SK-N-SH treated with all-trans-retinoic acid at 6 μM for 48 hours (cell line): Measurements from ENCODE around the gene CSF1R.

ENCODE experiments used
- ATAC-seq: fragments of 200-7000 bp; cut with Tn5 transposase; 3 replicates; pipeline ENCODE4 v1.9.1; 2020; ENCODE audit warnings: mild to moderate bottlenecking, moderate library complexity
- ARNTL ChIP-seq: fragments of 450-650 bp; formaldehyde crosslinking; IDR thresholded peaks from 2 replicates; pipeline ENCODE4 v1.5.0; 2020; ENCODE audit warnings: low read depth, mild to moderate bottlenecking, moderate library complexity, borderline replicate concordance
- CSDC2 ChIP-seq: fragments of 250-450 bp; sonication (Bioruptor Pico); IDR thresholded peaks from 2 replicates; pipeline ENCODE4 v1.5.0; 2020; ENCODE audit warnings: mild to moderate bottlenecking, moderate library complexity
- ESRRG ChIP-seq: fragments of 250-450 bp; sonication (Bioruptor Pico); IDR thresholded peaks from 2 replicates; pipeline ENCODE4 v1.6.1; 2021; ENCODE audit warnings: mild to moderate bottlenecking
- ISL1 ChIP-seq: fragments of 250-450 bp; sonication (Bioruptor Pico); IDR thresholded peaks from 2 replicates; pipeline ENCODE4 v2.1.2; 2022; ENCODE audit warnings: mild to moderate bottlenecking, moderate library complexity
- OSR1 ChIP-seq: fragments of 250-450 bp; sonication (Bioruptor Pico); IDR thresholded peaks from 2 replicates; pipeline ENCODE4 v1.8.0; 2022; ENCODE audit warnings: moderate library complexity, mild to moderate bottlenecking, inconsistent platforms
- PPARA ChIP-seq: fragments of 250-450 bp; sonication (Bioruptor Pico); IDR thresholded peaks from 2 replicates; pipeline ENCODE4 v1.5.0; 2020; ENCODE audit warnings: mild to moderate bottlenecking, borderline replicate concordance
- RARB ChIP-seq: fragments of 250-450 bp; sonication (Bioruptor Pico); IDR thresholded peaks from 2 replicates; pipeline ENCODE4 v1.8.0; 2021; ENCODE audit warnings: mild to moderate bottlenecking, moderate library complexity
- SNAI2 ChIP-seq: fragments of 250-450 bp; sonication (Bioruptor Pico); IDR thresholded peaks from 2 replicates; pipeline ENCODE4 v1.5.0; 2020; ENCODE audit warnings: mild to moderate bottlenecking, moderate library complexity
- TCF4 ChIP-seq: fragments of 250-450 bp; sonication (Bioruptor Pico); IDR thresholded peaks from 2 replicates; pipeline ENCODE4 v1.8.0; 2021; ENCODE audit warnings: mild to moderate bottlenecking, moderate library complexity, borderline replicate concordance
- TOX ChIP-seq: fragments of 250-450 bp; sonication (Bioruptor Pico); IDR thresholded peaks from 2 replicates; pipeline ENCODE4 v1.8.0; 2021; ENCODE audit warnings: mild to moderate bottlenecking, moderate library complexity, borderline replicate concordance
- ZC3H10 ChIP-seq: fragments of 250-450 bp; sonication (Bioruptor Pico); IDR thresholded peaks from 2 replicates; pipeline ENCODE4 v1.5.1; 2021; ENCODE audit warnings: mild to moderate bottlenecking, moderate library complexity
- ZFP3 ChIP-seq: fragments of 250-450 bp; sonication (Bioruptor Pico); IDR thresholded peaks from 2 replicates; pipeline ENCODE4 v1.5.0; 2020; ENCODE audit warnings: mild to moderate bottlenecking, moderate library complexity
- ZFP30 ChIP-seq: fragments of 450-650 bp; formaldehyde crosslinking; IDR thresholded peaks from 2 replicates; pipeline ENCODE4 v1.5.0; 2022; ENCODE audit warnings: mild to moderate bottlenecking, moderate library complexity
- ZNF565 ChIP-seq: fragments of 450-650 bp; formaldehyde crosslinking; conservative IDR thresholded peaks from 2 replicates; pipeline ENCODE4 v1.5.0; 2020; ENCODE audit warnings: low read depth, mild to moderate bottlenecking, moderate library complexity
- ZNF70 ChIP-seq: fragments of 450-650 bp; formaldehyde crosslinking; IDR thresholded peaks from 2 replicates; pipeline ENCODE4 v1.5.0; 2020; ENCODE audit warnings: mild to moderate bottlenecking, moderate library complexity
- ZNF8 ChIP-seq: fragments of 450-650 bp; formaldehyde crosslinking; IDR thresholded peaks from 2 replicates; pipeline ENCODE4 v1.5.0; 2020; ENCODE audit warnings: mild to moderate bottlenecking, moderate library complexity
- TF ChIP-seq, protein P1 (sequence below): fragments of 250-450 bp; sonication (Bioruptor Pico); IDR thresholded peaks from 2 replicates; pipeline ENCODE4 v1.5.1; 2020; ENCODE audit warnings: low read depth, mild to moderate bottlenecking, moderate library complexity
- TF ChIP-seq, protein P2 (sequence below): fragments of 250-450 bp; sonication (Bioruptor Pico); IDR thresholded peaks from 2 replicates; pipeline ENCODE4 v1.5.1; 2021; ENCODE audit warnings: mild to moderate bottlenecking, moderate library complexity
- TF ChIP-seq, protein P3 (sequence below): fragments of 250-450 bp; sonication (Bioruptor Pico); IDR thresholded peaks from 2 replicates; pipeline ENCODE4 v1.5.0; 2020; ENCODE audit warnings: mild to moderate bottlenecking, moderate library complexity
- TF ChIP-seq, protein P4 (sequence below): fragments of 250-450 bp; sonication (Bioruptor Pico); IDR thresholded peaks from 2 replicates; pipeline ENCODE4 v1.8.0; 2020; ENCODE audit warnings: mild to moderate bottlenecking, moderate library complexity, borderline replicate concordance

The CSF1R gene

DNA sequence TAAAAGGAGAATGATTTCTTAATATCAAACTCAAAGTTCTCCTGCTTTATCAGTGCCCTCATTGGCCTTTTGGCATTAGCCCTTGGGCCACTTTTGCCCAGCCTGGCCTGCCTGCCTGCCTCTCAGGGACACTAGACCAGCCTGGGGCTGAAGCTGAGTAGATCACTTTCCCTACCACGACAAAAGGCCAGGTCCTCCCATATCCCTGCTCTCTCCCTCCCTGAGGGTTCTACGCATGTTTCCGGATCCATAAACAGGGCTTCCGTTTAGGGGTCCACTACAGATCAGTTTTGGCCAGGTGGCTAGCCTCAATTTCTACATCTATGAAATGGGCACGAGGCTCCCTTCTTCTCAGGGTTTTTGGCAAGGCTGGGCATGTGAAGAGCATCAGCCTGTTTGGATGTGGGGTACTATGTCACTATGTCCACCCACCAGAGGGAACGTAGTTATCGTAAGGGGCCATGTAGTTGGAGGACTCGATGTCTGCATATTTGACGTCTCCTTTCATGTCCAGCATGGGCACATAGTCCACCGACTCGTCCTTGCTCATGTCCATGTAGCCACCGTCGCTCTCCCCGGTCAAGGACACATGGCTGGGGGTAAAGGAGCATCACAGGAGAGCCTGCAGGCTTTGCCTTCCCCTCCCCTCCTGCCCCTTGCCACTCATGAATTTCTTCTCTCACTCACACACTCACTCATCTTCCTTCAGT is 35.2 kb upstream of the CSF1R start:
- TF ChIP-seq ZNF70 (CRISPR knock-in tag) (no peak), ZFP30 (CRISPR knock-in tag) (no peak), OSR1 (CRISPR knock-in tag) (no peak), ISL1 (CRISPR knock-in tag) (no peak), RARB (CRISPR knock-in tag) (no peak), SNAI2 (CRISPR knock-in tag) (no peak), ESRRG (CRISPR knock-in tag) (no peak), ARNTL (no peak), PPARA (CRISPR knock-in tag) (no peak), CSDC2 (CRISPR knock-in tag) (no peak), TOX (CRISPR knock-in tag) (no peak), ZNF8 (CRISPR knock-in tag) (no peak)
- TF ChIP-seq, protein P1, sequence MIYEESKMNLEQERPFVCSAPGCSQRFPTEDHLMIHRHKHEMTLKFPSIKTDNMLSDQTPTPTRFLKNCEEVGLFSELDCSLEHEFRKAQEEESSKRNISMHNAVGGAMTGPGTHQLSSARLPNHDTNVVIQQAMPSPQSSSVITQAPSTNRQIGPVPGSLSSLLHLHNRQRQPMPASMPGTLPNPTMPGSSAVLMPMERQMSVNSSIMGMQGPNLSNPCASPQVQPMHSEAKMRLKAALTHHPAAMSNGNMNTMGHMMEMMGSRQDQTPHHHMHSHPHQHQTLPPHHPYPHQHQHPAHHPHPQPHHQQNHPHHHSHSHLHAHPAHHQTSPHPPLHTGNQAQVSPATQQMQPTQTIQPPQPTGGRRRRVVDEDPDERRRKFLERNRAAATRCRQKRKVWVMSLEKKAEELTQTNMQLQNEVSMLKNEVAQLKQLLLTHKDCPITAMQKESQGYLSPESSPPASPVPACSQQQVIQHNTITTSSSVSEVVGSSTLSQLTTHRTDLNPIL (CRISPR knock-in tag): no peak
- TF ChIP-seq, protein P2, sequence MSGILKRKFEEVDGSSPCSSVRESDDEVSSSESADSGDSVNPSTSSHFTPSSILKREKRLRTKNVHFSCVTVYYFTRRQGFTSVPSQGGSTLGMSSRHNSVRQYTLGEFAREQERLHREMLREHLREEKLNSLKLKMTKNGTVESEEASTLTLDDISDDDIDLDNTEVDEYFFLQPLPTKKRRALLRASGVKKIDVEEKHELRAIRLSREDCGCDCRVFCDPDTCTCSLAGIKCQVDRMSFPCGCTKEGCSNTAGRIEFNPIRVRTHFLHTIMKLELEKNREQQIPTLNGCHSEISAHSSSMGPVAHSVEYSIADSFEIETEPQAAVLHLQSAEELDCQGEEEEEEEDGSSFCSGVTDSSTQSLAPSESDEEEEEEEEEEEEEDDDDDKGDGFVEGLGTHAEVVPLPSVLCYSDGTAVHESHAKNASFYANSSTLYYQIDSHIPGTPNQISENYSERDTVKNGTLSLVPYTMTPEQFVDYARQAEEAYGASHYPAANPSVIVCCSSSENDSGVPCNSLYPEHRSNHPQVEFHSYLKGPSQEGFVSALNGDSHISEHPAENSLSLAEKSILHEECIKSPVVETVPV (CRISPR knock-in tag): no peak
- TF ChIP-seq, protein P3, sequence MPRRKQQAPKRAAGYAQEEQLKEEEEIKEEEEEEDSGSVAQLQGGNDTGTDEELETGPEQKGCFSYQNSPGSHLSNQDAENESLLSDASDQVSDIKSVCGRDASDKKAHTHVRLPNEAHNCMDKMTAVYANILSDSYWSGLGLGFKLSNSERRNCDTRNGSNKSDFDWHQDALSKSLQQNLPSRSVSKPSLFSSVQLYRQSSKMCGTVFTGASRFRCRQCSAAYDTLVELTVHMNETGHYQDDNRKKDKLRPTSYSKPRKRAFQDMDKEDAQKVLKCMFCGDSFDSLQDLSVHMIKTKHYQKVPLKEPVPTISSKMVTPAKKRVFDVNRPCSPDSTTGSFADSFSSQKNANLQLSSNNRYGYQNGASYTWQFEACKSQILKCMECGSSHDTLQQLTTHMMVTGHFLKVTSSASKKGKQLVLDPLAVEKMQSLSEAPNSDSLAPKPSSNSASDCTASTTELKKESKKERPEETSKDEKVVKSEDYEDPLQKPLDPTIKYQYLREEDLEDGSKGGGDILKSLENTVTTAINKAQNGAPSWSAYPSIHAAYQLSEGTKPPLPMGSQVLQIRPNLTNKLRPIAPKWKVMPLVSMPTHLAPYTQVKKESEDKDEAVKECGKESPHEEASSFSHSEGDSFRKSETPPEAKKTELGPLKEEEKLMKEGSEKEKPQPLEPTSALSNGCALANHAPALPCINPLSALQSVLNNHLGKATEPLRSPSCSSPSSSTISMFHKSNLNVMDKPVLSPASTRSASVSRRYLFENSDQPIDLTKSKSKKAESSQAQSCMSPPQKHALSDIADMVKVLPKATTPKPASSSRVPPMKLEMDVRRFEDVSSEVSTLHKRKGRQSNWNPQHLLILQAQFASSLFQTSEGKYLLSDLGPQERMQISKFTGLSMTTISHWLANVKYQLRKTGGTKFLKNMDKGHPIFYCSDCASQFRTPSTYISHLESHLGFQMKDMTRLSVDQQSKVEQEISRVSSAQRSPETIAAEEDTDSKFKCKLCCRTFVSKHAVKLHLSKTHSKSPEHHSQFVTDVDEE: no peak
- TF ChIP-seq, protein P4, sequence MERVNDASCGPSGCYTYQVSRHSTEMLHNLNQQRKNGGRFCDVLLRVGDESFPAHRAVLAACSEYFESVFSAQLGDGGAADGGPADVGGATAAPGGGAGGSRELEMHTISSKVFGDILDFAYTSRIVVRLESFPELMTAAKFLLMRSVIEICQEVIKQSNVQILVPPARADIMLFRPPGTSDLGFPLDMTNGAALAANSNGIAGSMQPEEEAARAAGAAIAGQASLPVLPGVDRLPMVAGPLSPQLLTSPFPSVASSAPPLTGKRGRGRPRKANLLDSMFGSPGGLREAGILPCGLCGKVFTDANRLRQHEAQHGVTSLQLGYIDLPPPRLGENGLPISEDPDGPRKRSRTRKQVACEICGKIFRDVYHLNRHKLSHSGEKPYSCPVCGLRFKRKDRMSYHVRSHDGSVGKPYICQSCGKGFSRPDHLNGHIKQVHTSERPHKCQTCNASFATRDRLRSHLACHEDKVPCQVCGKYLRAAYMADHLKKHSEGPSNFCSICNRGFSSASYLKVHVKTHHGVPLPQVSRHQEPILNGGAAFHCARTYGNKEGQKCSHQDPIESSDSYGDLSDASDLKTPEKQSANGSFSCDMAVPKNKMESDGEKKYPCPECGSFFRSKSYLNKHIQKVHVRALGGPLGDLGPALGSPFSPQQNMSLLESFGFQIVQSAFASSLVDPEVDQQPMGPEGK (CRISPR knock-in tag): no peak
- ATAC-seq: no peak

DNA sequence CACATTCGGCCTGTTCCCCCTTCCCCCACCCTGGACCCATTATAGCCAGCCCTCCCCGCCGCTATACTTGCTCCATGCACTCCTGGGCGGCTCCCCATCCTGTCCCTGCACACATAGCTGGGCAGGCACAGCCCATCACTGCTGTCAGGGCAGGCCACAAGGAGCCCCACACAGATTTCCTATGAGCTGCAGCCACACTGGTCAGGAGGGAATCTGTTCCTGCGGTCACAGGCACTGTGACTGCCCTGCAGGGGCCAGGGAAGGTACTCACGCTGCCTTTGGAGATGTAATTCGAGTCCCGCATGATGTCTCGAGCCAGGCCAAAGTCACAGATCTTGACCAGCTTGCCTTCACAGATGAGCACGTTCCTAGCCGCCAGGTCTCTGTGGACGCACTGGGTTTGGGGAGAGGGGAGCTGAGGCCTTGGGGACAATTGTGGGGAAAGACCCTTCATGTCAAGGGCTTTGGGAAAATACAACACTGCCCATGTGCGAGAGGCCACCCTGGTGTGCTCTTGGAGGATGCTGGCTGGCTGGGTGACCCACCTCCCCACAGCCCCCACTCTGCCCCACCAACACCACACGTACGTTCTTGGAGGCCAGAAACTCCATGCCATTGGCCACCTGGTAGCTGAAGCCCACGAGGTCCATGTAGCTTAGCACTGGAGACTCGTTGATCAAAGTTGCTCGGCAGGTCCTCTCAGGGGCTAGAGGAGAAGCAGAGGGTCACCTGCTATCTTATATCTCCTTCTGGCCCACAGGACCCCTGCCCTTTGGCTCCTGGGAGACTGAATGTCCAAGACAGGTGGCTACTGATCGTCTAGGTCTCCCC is 34.5 kb upstream of the CSF1R start:
- ATAC-seq: no peak
- TF ChIP-seq ZFP3 (no peak), CSDC2 (CRISPR knock-in tag) (no peak), TCF4 (CRISPR knock-in tag) (no peak), SNAI2 (CRISPR knock-in tag) (no peak), TOX (CRISPR knock-in tag) (no peak), ZFP30 (CRISPR knock-in tag) (no peak), ESRRG (CRISPR knock-in tag) (no peak), ZC3H10 (CRISPR knock-in tag) (no peak), ZNF70 (CRISPR knock-in tag) (no peak), PPARA (CRISPR knock-in tag) (no peak), OSR1 (CRISPR knock-in tag) (no peak), ARNTL (no peak), ZNF565 (CRISPR knock-in tag) (no peak), ISL1 (CRISPR knock-in tag) (no peak)
- TF ChIP-seq, protein P2 (CRISPR knock-in tag): no peak
- TF ChIP-seq, protein P1 (CRISPR knock-in tag): no peak
- TF ChIP-seq, protein P3: no peak
- TF ChIP-seq, protein P4 (CRISPR knock-in tag): no peak
